Measurements from ENCODE around the gene ZSWIM6. TPM values are rescaled to one million over a fixed set of nuclear protein-coding genes. Genes with fewer than 3 reads are reported as not detected.

ZSWIM6 gene
- polyA plus RNA-seq, 1 donor = 34.3 TPM

DNA sequence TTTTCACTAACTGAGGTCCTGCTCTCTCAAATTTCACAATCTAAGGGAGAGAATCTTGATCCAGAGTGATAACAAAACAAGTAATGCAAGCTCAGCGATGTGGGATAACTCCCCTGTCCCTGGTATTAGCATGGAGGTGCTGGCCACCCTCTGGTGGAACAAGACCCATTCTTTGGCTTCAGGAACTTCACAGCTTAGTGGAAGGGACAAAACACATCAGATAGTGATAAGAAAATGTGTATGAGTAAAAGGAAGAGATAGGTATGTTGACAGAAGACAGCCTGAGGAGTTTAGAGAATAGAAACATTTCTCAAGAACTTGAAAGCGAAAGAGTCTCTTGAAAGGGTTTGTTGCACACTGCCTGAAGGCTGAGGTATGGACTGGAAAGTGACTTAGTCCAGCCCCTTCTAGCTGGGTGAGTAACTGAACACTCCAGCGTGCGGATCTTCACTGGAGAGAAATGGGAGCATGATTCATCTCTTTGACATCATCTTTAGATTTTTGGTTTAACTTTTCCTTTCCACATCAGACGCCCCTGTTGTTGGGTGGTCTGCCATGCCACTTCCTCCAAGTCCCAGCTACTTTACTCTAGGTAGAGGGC lies 25.4 kb upstream of the ZSWIM6 start:
- DNase-seq = no peak

DNA sequence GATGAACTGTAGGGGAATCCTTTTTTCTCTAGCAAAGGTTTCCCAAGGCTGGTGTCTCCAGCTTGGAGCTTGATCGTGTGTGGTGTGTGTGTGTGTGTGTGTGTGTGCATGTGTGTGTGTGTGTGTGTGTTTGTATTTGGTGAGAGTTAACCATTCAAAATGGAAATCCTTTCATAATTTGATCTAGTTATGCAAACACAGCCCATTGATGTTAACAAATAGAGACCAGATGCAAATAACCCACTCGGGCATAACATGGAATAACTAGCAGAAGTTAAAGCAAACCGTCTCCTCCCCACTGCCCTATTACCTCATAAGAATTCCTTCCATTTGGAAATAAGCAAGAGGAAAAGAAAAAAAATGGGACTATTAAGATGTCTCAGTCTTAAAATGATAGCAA lies 24.9 kb upstream of the ZSWIM6 start:
- no peak for DNase-seq

GRCh38 chr5:61307611-61308010 lies 24.4 kb upstream of the ZSWIM6 start:
- DNase-seq = no peak

GRCh38 chr5:61308712-61309111 lies 23.3 kb upstream of the ZSWIM6 start:
- no peak for DNase-seq

DNA sequence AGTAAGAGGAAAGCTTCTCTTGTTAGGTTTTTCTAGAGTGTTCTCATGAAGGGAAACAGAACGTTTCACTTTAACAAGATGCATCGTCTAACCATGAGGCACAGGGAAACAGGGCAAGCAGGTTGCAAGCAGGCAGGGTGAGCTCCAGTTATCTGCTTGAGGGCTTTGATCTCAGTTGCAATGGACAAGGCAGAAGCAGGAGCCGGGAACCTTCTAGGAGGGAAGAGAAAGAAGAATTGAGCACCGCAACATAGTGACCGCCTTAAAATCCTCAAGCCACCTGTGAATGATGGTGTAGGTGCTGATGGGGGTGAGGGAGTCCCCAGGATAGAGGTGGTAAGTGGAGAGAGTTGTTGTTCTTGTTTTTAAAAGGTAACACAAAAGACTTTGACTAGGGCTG lies 22.9 kb upstream of the ZSWIM6 start:
- DNase-seq = no peak

DNA sequence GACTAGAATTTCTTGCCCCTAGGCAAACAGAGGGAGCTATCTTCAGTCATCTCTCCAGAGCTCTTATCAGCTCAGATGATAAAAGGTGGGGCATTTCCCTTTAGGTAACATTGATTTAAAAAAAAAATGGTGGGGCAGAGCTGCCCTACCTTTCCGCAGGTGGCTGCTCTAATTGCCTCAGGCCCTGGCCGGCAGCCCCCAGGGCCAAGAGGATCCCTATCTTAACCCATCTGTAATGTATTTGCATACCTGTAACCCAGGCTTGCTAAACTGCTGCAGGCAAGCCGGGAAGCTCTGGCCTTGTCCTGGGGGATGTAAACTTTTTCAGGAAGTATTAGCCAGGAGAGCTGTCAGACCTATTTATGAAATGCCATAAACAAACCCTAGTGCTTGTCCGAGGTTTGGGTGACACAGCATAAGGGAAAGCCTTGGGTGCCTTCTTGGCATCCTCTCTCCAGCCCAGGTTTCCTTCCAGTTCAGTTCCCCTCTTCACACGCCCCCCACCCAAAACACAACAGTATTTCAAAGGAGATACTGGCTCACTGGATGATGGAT lies 20.9 kb upstream of the ZSWIM6 start:
- no peak for DNase-seq

DNA sequence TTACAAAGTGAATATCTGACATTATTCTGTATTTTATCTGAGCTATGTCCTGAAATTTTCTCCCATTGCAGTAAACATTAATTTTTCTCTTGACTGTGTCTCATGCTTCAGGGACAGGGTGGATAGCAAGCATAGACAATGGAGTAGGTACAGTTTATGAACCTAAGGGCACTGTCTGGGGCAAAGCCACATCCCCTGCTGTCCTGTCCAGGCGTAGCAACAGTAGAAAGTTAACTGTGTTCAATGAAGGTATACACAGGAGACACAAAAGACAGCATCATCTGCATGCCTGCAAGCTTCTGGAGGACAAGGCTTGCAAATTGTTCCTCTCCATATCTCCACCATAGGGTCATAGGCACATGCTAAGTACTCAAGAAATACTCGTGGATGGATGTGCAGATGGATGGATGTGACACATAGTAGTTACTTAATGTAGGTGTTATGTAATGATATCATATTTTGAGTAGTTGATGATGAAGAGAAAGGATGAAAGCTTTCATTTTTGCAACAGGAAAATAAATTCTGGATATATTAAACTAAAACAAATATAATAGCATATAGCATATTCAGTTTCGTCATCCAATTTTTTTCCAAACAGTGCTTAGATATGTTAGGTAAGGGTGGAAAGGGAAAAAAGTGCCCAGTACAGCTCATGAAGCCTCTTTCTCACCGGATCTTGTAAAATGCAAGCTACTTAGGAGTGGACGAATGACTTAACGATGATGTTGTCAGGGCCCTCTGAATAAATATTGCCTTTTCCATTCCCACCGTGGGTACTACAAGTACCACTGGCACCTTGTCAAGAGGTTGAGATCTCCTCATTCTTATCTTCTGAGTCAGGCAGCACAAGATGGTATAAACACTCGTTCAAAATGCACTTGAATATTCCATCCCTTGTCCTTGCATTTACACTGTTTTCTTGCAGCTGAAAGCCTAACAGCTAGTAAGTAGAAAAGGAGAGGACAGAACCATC lies 19.9 kb upstream of the ZSWIM6 start:
- no peak for DNase-seq

- no peak for DNase-seq
Observed at GRCh38 chr5:61313960-61314681, 17.9 kb upstream of the ZSWIM6 start.

- DNase-seq = no peak
Observed at GRCh38 chr5:61318376-61318775, 13.7 kb upstream of the ZSWIM6 start.

- peak; percentile 46 for DNase-seq
Observed at GRCh38 chr5:61319388-61320146, 12.5 kb upstream of the ZSWIM6 start.

DNA sequence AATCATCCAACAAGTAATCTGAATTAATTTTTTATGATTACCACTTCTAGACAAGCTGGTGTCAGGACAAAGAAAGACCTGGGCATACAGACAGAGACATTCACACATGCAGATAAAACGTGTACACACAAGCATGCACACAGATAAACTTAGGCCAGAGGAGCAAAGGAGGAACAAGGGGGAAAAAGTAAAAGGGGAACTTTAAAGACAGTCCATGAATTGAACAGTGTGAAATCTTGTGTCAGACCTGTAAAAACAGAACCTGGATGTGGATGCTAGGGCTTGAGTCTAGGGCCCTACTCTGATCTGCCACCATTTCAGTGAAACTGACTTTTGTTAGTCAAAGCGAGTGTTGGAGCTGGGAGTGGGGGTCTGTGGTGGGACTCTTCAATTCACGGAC lies 11.2 kb upstream of the ZSWIM6 start:
- DNase-seq = no peak

DNA sequence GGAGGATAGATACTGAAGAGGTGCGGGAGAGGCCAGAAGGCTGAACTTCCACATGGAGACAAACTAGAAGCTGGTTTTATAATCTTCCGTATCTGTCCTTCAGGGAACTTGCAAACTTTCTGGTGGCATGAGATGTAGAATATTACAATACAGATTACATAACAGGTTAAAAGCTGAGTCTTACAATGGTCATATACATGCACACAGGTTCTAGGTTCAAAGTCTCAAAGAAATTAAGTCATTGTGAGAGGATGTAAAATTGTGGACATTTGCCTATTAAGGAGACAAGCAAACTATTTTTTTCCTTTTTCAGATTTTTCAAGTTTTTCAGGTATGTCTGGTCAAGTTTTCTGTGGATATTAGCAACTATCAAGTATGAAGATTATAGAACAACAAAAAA lies 10.4 kb upstream of the ZSWIM6 start:
- no peak for DNase-seq

DNA sequence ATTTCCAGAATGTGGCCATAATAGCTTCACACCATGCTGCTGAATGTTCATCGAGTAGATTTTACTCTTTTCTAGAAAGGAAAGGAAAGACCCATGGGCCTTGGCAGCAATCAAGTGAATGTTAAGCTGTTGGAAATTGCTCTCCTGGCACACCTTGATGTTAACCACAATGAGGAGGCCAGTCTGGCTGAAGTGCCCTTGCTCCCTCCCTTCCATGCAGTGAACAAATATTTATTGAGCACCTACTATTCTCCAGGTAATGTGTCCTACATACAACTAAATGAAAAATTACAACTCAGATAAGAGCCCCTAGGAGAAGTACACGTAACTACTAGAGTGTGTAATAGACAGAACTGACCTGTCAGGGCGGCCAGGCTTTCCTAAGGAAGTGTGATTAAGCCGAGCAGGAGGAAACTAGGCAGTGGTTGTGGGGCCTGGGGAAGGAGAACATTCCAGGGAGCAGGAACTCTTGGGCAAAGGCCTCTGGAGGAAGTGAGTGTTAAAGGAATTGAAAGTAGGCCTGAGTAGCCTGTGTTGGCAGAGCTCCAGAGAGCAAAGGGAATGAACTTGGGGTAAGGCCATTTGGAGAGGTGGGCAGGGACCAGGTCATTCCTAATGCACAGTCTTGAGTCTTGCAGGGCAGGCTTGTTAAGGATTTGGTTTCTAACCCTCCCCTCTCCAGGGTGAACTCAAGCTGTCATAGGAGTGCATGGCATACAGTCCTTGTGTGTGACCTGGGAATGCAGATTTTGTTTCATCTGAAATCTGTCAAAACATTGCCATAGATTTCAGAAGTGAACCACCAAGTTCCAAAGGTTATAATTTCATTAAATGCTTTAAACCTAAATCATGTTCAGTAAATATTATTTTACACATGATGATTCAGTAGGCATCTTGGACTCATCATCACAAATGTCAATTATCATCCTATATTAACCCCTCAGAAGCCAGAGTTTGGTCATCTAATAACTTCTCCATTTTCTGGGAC lies 9.0 kb upstream of the ZSWIM6 start:
- no peak for DNase-seq

DNA sequence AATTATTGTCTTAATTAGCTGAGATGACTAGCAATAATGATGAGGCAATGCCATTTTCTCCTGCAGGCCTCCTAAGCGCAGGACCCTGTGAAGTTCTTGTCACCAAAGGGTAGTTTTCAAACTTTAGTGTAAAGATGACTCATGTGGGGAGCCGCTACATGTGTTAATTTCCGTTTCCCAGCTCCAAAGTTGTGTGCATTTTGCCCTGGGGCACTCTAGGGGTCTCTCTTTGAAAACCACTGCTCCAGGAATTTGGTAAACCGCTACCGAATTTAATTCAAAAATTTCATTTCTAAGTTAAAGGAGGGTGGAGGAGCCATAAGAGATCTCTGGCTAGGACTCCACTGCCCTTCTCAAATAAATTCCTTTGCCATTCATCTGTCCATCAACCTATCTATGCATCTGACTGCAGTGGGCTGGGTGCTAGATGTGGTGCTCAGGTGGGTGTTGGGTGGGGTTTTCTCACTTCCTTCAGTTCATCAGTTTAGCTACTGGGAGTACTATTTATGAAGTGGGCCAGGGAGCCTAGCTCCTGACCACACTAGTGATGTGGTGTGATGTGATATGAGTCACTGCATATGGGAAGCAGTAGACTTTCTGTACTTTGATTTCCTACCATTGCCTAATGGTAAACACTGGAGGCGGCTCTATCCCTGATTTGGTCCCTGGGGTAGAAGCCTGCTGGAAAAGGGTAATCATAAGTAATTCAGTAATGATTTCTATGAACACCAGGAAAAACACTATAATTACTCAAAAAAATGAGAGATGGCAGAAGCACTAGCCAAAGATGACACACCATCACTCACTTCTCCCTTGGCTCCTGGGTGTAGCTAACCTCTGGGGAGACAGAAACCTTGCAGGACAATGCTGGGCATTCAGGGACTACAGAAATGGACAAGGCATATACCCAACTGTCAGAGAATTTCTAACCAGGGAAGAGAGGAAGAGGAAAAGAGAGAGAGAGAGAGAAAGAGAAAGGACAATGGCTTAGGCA lies 4.0 kb upstream of the ZSWIM6 start:
- DNase-seq = no peak

DNA sequence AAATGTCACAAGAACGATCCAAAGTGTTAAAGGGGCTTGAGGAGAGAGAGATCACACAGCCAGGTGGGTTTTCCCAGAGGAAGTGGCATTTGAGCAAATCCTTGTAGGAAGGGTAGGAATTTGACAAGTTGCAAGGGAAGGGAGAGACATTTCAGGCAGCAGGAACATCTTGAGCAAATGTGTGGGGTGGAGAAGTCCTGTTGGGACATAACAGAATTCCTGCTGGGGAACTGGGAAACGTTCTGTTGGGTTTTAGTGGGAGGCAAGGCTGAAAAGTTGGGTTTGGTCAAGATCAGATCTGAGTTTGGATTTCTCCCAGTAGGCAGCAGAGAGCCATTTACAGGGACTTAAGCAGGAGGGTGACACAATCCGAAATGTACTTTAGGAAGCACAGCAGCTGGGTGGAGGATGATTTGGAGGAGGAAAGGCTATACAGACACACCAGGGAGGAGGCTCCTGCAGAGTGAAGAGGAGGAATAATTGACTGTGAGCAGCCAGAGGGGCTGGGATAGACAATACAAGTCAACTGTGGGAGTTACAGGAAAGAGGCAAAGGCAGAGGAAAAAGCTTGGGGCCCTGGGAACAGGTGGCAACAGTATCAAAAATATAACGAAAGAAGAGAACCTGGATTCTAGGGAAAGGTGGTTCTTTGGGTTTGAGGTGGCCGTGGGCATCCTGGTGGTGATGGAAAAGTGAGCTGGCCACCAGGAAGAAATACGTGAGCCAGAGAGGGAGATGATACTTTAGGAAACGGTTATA lies 3.1 kb upstream of the ZSWIM6 start:
- DNase-seq = no peak

- peak; percentile 25 for DNase-seq
Observed at GRCh38 chr5:61329550-61330128, 2.4 kb upstream of the ZSWIM6 start.

- peak; percentile 63 for DNase-seq
Observed at GRCh38 chr5:61330341-61330844, 1.7 kb upstream of the ZSWIM6 start.
